Measurements from ENCODE around the gene IRAG1. TPM values are rescaled to one million over a fixed set of nuclear protein-coding genes. Genes with fewer than 3 reads are reported as not detected.

Gene IRAG1
- total and polyA plus RNA-seq, 2 donors (not counting 3 experiments of a cell fraction or from before 2014, with no cell fraction given): 0.22 to 0.38 TPM

DNA sequence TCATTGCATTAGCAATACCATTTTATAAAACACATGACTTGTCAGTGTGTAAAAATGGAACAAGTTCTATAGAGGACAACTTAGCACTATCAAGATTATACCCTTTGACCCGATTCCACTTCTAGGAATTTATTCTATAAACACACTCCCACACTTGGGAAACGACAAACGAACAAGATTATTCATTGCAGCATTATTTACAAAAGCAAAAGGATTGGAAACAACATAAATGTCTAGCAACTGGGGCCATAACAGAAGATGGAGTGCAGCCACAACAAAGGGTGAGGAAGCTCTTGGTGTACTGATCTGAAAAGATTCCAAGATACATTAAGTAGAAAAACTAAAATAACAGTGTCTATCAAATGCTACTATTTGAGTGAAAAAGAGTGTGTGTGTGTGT is 2.3 kb upstream of the IRAG1 start:
- Histone ChIP-seq H2AFZ (ENCODE audit: low read depth, low read length) (no peak overlapping the region), H3K36me3 (ENCODE audit: control insufficient read depth in 2 of 2, extremely low read depth in 1 of 2, insufficient read depth in 2 of 2, low read length in 2 of 2) (no peaks in the 10 kb centered on the region), H3K27me3 (ENCODE audit: control insufficient read depth in 2 of 2, insufficient read depth in 2 of 2, low read length in 2 of 2) (peaks cover 0 to 9% of the 10 kb centered on the region in 2 experiments), H3K4me1 (ENCODE audit: control insufficient read depth, extremely low read depth, insufficient read depth, low read length) (no peaks in the 10 kb centered on the region), H3K9me1 (replicated peaks; ENCODE audit: control insufficient read depth, extremely low read depth, insufficient read depth, low read length) (no peaks in the 10 kb centered on the region), H3K9me3 (replicated peaks; ENCODE audit: control insufficient read depth, insufficient read depth, low read length) (no peaks in the 10 kb centered on the region), H3K79me2 (ENCODE audit: control insufficient read depth, insufficient read depth, low read length) (no peaks in the 10 kb centered on the region), H4K20me1 (replicated peaks; ENCODE audit: control insufficient read depth, extremely low read depth, insufficient read depth, low read length) (no peaks in the 10 kb centered on the region), H3K4me2 (ENCODE audit: insufficient read depth, low read length) (no peak overlapping the region), H3K27ac (ENCODE audit: insufficient read depth, low read depth, low read length) (no peak overlapping the region), H3K9ac (replicated peaks; ENCODE audit: extremely low read depth, insufficient read depth, low read length) (no peak overlapping the region), H3K4me3 (replicated peaks in 1 of 3; ENCODE audit: insufficient read depth in 1 of 3, low read depth in 1 of 3, low read length in 3 of 3) (no peak overlapping the region)
- intact Hi-C loops (cut with micrococcal nuclease) (no loop called here), dilution Hi-C loops (cut with MboI; ENCODE audit: extremely low pct_ligation_motif_present, low sequenced_read_pairs) (no loop called here)
- CTCF ChIA-PET: interaction anchor here (0.5 kb wide), 1 partner anchor 8 kb away, joined by 3 read pairs; no protein-coding TSS in a partner anchor
- POLR2A ChIA-PET: no interaction called here
- BruUV-seq (replicated peaks): no TSS peak
- FAIRE-seq (no peak), DNase-seq (ENCODE audit: low read depth, low spot score) (no peak)
- TF ChIP-seq EZH2 (IDR thresholded peaks at IDR 0.05; ENCODE audit: borderline replicate concordance, low read depth, low read length, severe bottlenecking) (no peak), POLR2A (IDR thresholded peaks at IDR 0.05; ENCODE audit: low read depth, low read length) (no peak), FOS (IDR thresholded peaks at IDR 0.05; ENCODE audit: borderline replicate concordance, insufficient read depth, low read length) (no peak), JUN (IDR thresholded peaks at IDR 0.05; ENCODE audit: borderline replicate concordance, insufficient read depth, insufficient read length, low read depth) (no peak), MYC (IDR thresholded peaks at IDR 0.05; ENCODE audit: low read depth, low read length) (no peak), POLR2AphosphoS5 (IDR thresholded peaks at IDR 0.05; ENCODE audit: insufficient read depth, low read depth, low read length) (no peak), GATA2 (IDR thresholded peaks at IDR 0.05; ENCODE audit: insufficient read depth, insufficient read length, low read depth, low read length) (no peak)
- TF ChIP-seq, protein P1, sequence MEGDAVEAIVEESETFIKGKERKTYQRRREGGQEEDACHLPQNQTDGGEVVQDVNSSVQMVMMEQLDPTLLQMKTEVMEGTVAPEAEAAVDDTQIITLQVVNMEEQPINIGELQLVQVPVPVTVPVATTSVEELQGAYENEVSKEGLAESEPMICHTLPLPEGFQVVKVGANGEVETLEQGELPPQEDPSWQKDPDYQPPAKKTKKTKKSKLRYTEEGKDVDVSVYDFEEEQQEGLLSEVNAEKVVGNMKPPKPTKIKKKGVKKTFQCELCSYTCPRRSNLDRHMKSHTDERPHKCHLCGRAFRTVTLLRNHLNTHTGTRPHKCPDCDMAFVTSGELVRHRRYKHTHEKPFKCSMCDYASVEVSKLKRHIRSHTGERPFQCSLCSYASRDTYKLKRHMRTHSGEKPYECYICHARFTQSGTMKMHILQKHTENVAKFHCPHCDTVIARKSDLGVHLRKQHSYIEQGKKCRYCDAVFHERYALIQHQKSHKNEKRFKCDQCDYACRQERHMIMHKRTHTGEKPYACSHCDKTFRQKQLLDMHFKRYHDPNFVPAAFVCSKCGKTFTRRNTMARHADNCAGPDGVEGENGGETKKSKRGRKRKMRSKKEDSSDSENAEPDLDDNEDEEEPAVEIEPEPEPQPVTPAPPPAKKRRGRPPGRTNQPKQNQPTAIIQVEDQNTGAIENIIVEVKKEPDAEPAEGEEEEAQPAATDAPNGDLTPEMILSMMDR (IDR thresholded peaks at IDR 0.05; ENCODE audit: extremely low read depth in 1 of 2, insufficient read depth in 1 of 2, low read depth in 1 of 2, low read length in 2 of 2): no peak
- TF ChIP-seq, protein P2, sequence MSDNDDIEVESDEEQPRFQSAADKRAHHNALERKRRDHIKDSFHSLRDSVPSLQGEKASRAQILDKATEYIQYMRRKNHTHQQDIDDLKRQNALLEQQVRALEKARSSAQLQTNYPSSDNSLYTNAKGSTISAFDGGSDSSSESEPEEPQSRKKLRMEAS (IDR thresholded peaks at IDR 0.05; ENCODE audit: insufficient read depth, insufficient read length): no peak

All from endothelial cell of umbilical vein (primary cell).